ENCODE data around the gene ANO5. TPM values are rescaled to one million over a fixed set of nuclear protein-coding genes. Genes with fewer than 3 reads are reported as not detected.

Gene ANO5
- total RNA-seq, 1 donor from 2014 or later = 1.2 TPM

DNA sequence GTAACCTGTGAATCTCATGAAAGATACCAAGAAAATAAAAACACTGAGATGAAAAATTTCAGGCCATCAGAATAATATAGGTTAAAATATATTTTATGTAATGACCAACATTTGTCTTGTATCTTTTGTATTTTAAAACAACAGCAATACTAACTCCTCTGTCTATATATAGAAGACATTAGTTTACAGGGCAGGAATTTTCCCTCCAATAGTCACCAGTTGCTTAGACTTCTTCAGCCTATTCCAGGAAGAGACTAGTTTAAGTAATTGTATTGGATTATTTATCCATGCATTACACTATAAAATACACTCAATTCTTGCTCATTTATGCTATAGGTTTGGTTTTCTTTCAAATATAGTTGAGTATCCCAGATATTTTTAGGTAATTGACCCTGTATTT, 24.1 kb downstream of the ANO5 start:
- Histone ChIP-seq H3K4me1 (no peaks in the 10 kb centered on the region), H3K9me3 (no peaks in the 10 kb centered on the region), H3K27ac (no peak overlapping the region), H3K4me3 (no peak overlapping the region), H3K27me3 (no peaks in the 10 kb centered on the region), H3K36me3 (no peaks in the 10 kb centered on the region)
- intact Hi-C loops (cut with DNase I) = loop anchor here (10.0 kb wide), 1 partner anchor 1518 kb away; no protein-coding TSS in a partner anchor
- TF ChIP-seq, protein P1, sequence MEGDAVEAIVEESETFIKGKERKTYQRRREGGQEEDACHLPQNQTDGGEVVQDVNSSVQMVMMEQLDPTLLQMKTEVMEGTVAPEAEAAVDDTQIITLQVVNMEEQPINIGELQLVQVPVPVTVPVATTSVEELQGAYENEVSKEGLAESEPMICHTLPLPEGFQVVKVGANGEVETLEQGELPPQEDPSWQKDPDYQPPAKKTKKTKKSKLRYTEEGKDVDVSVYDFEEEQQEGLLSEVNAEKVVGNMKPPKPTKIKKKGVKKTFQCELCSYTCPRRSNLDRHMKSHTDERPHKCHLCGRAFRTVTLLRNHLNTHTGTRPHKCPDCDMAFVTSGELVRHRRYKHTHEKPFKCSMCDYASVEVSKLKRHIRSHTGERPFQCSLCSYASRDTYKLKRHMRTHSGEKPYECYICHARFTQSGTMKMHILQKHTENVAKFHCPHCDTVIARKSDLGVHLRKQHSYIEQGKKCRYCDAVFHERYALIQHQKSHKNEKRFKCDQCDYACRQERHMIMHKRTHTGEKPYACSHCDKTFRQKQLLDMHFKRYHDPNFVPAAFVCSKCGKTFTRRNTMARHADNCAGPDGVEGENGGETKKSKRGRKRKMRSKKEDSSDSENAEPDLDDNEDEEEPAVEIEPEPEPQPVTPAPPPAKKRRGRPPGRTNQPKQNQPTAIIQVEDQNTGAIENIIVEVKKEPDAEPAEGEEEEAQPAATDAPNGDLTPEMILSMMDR (IDR thresholded peaks at IDR 0.05) = no peak
- TF ChIP-seq POLR2A (IDR thresholded peaks at IDR 0.05) (no peak), POLR2AphosphoS5 (IDR thresholded peaks at IDR 0.05; ENCODE audit: insufficient read depth in 1 of 2, low read depth in 1 of 2) (no peak)
- no peak for DNase-seq (ENCODE audit: extremely low spot score in 2 of 2)

DNA sequence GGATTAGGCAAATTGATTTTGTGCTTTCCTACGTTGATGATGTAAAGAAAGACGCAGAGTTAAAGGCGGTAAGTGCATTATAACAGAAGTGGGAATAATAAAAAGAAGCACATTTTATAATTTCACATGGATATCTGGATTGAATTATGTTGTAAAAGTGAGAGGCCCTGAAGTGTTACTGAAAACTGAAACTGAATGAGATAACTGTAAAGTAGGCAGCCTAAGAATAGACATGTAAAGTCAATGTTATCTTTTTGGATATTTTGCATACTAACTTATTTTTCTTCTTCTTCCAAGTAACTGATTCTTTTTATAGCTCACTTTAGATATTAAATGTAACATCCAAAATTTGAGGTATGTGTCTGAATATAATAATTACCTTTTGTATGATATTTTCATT, 28.3 kb downstream of the ANO5 start:
- H3K4me3 ChIP-seq = no peak overlapping the region
- intact Hi-C loops (cut with DNase I) = no loop called here

DNA sequence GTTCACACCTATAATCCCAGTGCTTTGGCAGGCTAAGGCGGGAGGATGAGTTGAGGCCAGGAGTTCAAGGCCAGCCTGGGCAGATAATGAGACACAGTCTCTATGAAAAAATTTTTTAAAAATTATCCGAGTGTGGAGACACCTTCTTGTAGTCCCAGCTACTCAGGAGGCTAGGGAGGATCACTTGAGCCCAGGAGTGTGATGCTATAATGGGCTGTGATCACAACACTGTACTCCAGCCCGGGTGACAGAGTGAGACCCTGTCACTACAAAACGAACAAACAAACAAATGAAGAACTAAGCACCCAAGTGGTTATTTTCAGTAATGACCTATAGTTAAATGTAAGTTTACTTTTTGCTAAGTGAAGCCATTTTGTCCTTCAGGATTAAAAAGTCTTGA, 32.3 kb downstream of the ANO5 start:
- no peak overlapping the region for H3K4me3 ChIP-seq
- H3K9me3 ChIP-seq = no peaks in the 10 kb centered on the region
- no peak for DNase-seq (ENCODE audit: extremely low spot score in 2 of 2)
- no peaks in the 10 kb centered on the region for H3K27me3 ChIP-seq
- H3K4me1 ChIP-seq = no peaks in the 10 kb centered on the region
- TF ChIP-seq, protein P1 (IDR thresholded peaks at IDR 0.05) = no peak
- TF ChIP-seq POLR2AphosphoS5 (IDR thresholded peaks at IDR 0.05; ENCODE audit: insufficient read depth in 1 of 2, low read depth in 1 of 2) = no peak
- TF ChIP-seq POLR2A (IDR thresholded peaks at IDR 0.05) = no peak
- H3K27ac ChIP-seq = no peak overlapping the region
- intact Hi-C loops (cut with DNase I) = no loop called here
- H3K36me3 ChIP-seq = no peaks in the 10 kb centered on the region

More for the DNA sequence above, 28.3 kb downstream of the ANO5 start:
- Histone ChIP-seq H3K36me3 (no peaks in the 10 kb centered on the region), H3K27ac (no peak overlapping the region), H3K9me3 (no peaks in the 10 kb centered on the region), H3K27me3 (no peaks in the 10 kb centered on the region), H3K4me1 (no peaks in the 10 kb centered on the region)
- TF ChIP-seq POLR2A (IDR thresholded peaks at IDR 0.05) (no peak), POLR2AphosphoS5 (IDR thresholded peaks at IDR 0.05; ENCODE audit: insufficient read depth in 1 of 2, low read depth in 1 of 2) (no peak)
- TF ChIP-seq, protein P1 (IDR thresholded peaks at IDR 0.05) = no peak
- DNase-seq (ENCODE audit: extremely low spot score in 2 of 2) = no peak

DNA sequence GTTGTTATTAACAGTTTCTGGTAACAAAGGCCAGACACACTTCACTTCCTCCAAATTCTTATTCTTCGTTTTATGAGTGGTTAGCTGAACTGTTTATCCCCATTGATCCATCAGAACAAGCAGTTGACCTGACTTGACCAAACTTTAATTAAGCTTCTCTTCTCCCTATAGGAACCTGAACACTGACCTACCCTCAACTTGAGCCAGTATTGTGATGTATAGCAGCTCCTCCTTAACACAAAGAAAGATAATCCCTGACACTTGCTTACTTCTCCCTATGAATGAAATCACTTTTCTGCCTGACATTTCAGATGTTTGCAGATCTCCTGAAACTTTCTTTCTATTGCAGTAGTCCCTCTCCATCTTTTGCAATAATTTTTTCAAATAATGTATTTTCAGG, 41.9 kb downstream of the ANO5 start:
- intact Hi-C loops (cut with DNase I) = no loop called here
- no peak for TF ChIP-seq POLR2A (IDR thresholded peaks at IDR 0.05)
- TF ChIP-seq, protein P1 (IDR thresholded peaks at IDR 0.05) = no peak
- no peak for TF ChIP-seq POLR2AphosphoS5 (IDR thresholded peaks at IDR 0.05; ENCODE audit: insufficient read depth in 1 of 2, low read depth in 1 of 2)

DNA sequence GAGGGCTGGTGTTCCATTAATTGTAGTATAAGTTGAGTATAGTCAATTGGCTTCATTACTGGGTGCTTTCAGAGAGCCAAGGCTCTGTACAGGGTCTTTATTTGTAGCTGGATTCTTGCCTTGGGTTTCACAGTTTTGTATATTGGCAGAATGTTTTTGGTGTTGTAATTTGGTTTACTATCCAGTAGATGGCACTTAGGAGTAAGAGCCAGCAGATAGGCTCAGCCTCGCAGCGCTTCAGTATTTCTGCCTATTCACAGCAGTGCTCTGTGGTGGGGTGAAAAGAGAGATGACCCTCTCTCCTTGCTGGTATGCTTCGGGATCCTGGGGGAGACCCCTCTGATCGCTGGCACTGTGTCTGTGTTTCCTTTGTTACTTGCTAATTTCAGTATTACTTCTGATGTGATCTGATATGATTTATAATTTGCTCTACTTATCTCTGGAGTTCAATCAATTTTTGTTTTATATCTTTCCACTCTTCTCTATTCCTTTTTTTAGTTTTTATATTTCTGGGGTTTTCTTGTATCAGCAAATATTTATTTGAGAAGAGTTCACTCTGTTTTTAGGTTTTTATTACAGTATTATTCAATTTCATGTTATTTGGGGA, 52.2 kb downstream of the ANO5 start:
- Histone ChIP-seq H3K9me3 (no peaks in the 10 kb centered on the region), H3K4me1 (no peaks in the 10 kb centered on the region), H3K4me3 (no peak overlapping the region), H3K27ac (no peak overlapping the region), H3K27me3 (no peaks in the 10 kb centered on the region), H3K36me3 (no peaks in the 10 kb centered on the region)
- TF ChIP-seq, protein P1 (IDR thresholded peaks at IDR 0.05) = no peak
- TF ChIP-seq POLR2A (IDR thresholded peaks at IDR 0.05) (no peak), POLR2AphosphoS5 (IDR thresholded peaks at IDR 0.05; ENCODE audit: insufficient read depth in 1 of 2, low read depth in 1 of 2) (no peak)
- DNase-seq (ENCODE audit: extremely low spot score in 2 of 2) = no peak
- intact Hi-C loops (cut with DNase I) = no loop called here

More for the DNA sequence above, 41.9 kb downstream of the ANO5 start:
- Histone ChIP-seq H3K4me3 (no peak overlapping the region), H3K27me3 (no peaks in the 10 kb centered on the region), H3K9me3 (no peaks in the 10 kb centered on the region), H3K4me1 (no peaks in the 10 kb centered on the region), H3K27ac (no peak overlapping the region), H3K36me3 (no peaks in the 10 kb centered on the region)
- no peak for DNase-seq (ENCODE audit: extremely low spot score in 2 of 2)

Measured in vagina (tissue), 2 donors.